Activated CD4-positive, alpha-beta T cell treated with anti-CD3 and anti-CD28 coated beads for 48 hours (primary cell): ENCODE measurements around the gene YES1.

Source experiments
- DNase-seq: peaks from one replicate; pipeline ENCODE4 v3.0.0-alpha.2; 2020

YES1 gene

GRCh38 chr18:811892-812375 lies at the start of gene YES1:
Gene YES1 (minus strand): TSS chr18:812242. CDS start chr18:756827, 55,415 bp downstream.
- DNase-seq: peak; percentile 81

DNA sequence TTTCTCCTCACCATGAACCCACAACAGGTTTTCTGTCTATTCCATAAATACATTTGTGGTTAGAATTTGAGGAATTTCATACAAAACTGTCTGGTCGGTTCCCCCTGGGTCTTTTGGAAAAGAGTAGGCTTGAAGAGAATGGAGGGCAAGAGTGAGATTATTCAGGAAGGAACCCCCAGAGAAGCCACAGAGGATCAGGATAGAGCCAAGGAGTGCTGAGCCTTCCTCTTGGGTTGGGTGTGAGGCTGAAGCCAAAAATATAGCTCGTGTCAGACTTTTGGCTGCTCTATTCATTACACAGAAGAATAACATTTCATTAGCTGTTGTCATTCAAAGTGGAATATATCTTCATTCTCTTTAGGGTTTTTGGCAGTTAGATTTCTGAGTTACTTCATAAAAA lies 45.9 kb upstream of the YES1 start:
- DNase-seq: no peak

DNA sequence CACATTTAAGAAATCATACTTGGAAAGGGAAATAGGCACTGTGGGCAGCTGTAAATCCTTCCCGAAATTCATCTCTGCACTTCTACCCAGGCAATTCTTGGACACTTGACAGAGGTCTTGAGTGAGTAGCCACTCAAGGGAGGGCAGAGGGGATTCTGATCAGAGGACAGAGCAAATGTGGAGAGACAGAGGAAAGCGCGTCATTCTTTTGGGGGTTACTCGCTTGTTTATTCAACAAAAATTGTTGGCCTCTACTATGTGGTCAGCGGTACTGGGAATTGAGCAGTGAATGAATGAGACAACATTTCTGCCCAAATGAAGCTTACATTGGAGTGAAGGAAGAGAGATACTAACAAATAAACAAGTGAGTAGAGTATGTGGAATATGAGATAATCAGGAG lies 41.4 kb upstream of the YES1 start:
- no peak for DNase-seq

DNA sequence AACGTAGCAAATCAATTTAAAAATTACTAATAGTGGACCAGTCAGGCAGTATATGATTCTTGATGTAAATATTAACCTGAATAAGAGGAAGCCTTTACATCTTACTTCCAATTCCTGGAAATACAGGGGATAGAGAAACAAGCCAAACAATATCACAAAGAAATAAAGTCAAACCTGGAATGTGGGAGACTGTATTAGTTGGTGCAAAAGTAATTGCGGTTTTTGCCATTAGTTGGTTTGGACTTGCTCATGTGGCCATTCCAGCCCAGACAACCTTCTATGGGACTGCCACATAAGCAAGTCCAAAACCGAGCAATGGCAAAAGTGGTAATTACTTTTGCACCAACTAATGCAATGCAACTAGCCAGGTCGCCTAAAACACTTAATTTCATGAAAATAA lies 38.9 kb upstream of the YES1 start:
- no peak for DNase-seq

GRCh38 chr18:849021-849420 lies 37.0 kb upstream of the YES1 start:
- DNase-seq: no peak

DNA sequence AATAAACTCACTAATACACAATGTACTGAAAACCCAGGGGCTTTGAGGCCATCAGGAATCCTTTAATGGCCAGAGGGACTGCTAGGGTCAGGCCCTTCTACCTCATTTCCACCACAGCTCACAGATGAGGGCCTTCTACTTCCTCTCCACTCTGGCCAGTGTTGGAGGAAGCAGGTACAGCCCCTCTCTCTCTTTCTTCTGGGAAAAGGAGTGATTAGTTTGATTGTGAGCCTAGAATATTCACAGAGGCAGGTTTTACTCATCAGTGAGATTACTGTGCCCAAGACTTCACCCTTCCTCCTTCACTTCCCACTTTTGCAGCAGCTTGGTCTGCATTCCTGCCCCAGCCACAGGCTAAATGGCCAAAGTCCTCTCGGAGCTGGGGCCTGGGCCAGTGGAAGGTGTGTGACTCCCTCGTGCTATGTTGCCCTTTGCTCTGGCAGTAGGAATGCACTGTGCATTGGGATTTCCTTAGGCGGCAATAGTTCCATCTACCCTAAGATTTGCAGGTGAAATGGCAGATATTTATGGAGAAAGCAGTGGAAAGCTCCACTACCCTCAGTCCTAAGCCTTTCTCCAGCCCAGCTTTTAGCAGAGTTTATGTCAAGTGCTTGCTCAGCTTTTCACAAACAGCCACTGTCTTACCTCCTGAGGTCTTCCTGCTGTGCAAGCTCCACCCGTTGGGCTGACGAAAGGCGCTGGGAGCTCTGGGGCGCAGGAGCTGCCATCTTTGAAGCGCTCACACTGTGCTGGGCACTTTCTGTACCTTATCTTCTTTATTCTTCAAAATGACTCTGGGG lies 36.2 kb upstream of the YES1 start:
- no peak for DNase-seq

DNA sequence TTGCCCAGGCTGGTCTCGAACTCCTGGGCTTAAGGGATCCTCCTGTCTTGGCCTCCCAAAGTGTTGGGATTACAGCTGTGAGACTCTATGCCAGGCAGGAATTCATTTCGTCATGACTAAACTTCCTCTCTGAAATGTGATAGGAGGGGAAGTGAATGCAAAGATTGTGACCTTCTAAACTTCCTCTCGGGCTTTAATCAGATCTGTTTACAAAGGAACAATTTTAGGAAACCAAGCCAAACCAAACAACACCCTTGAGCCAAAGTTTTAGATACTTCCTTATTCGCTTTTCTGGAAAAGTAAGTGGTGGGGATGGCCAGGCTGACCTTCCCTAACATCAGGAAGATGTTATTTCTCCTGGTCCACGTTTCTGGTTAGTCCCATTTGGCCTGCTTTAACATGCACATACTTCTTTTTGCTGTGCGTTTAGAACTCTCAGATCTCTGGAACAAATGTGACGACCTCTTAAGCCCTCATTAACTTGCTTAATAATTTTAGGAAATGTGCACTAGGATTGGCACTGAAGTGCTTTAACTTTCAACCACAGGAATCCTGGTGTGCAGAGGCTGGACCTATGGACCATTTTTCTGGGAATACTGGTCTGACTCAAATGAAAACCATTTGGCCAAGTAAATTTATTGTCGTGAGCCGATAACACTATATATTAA lies 33.2 kb upstream of the YES1 start:
- no peak for DNase-seq

DNA sequence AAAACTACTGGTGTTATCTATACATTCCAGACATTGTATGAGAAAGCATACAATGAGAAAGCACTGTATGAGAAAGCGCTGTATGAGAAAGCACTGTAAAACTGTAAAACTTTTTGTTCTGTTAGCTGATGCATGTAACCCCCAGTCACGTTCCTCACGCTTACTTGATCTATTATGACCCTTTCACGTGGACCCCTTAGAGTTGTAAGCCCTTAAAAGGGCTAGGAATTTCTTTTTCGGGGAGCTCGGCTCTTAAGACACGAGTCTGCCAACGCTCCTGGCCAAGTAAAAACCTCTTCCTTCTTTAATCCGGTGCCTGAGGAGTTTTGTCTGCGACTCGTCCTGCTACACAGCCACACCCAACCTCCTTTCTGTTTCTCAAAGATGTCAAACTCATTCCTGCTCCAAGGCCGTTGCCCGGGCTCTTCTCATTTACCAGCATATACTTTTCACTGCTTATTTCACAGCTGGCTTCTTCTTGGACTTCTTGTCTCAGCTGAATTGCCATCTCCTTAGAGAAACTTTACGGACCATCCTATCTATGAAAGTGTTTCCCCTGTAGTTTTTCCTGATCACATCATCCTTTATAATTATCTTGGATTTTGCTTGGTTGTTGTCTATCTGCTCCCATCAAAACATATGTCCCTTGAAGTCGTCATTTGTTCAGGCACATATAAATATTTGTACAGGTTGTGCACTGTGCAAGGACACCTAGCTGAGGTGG lies 29.8 kb upstream of the YES1 start:
- no peak for DNase-seq

DNA sequence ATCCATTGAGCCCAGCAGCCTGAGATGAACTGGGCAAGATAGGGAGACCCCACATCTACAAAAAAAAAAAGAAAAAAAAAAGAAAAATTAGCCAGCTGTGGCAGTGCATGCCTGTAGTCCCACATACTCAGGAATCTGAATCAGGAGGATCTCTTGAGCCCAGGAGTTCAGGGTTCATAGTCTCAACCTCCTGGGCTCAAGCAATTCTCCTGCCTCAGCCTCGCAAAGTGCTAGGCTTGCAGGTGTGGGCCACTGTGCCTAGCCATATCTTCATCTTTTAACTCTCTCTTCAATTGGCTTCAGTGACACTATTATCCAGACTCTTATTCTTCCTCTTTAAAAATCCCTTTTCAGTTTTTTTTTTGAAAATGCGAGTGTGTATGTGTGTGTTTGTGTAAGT lies 28.5 kb upstream of the YES1 start:
- no peak for DNase-seq

DNA sequence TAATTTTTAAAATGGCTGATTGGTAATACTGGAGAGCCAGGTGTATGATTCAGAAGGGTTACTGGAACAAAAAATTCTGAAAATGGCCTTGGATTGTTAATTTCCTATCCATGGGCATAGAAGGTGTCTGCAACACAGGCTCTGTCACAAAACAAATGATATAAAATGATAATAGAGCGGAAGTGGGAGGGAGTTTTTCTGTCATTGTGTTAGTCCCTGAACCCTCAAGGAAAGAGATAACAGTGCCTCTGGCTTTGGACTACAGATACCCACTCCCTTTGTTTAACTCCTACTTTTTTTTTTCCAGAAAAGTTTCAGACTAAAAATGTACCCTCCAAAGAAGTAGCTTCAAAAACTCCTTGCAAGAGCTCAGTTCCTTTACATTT lies 28.0 kb upstream of the YES1 start:
- no peak for DNase-seq

DNA sequence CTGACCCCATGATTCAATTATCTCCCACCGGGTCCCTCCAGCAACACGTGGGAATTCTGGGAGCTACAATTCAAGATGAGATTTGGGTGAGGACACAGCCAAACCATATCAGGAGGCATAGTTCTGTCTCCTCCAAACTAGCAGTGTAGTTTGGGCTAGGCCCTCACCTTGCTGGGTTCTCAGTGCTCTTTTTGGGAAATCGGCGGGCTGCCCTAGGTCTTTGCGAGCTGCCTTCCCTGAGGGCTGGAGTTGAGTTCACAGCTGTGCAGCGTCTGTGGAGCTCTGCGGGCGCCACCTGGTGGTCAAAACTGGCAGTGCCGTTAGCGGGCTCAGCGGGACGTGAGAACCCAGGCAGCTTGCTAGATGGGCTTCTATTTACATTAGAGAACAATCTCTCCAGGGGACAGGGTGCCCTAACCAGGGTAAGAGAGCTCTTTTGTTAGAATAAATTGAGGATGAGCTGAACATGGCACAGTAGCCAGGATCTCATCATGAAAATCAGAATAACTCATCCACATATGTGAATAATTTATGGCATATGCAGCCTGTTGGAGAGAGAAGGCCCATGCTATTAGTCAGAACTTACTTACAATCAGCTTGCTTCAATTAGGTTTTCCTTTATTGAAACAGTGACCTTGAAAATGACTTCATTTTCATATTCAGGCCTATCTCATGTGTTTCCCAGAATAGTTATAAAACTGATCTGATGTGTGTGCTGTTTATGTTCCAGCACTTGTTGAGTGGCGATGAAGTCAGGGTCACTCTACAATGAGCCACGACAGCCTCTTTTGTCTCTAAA lies 27.4 kb upstream of the YES1 start:
- peak; percentile 93 for DNase-seq

DNA sequence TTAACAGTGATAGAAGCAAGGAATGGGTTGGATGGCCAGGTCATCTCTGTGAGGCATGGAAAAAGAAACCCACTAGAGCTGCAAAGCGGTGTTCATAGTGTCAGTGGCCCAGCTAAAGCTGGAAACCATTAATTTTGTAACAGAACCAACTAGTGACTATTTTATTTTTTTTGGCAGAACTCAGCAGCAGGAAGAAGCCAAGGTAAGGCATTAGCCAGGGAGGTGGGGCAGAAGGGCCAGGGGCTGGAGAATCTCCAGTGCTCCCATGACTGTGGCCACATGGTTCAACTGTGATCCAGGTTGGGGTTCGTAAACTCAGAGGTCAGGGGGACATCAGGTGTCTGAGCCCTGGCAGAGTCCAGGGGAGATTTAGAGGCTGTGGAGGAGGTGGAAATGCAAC lies 25.9 kb upstream of the YES1 start:
- no peak for DNase-seq

DNA sequence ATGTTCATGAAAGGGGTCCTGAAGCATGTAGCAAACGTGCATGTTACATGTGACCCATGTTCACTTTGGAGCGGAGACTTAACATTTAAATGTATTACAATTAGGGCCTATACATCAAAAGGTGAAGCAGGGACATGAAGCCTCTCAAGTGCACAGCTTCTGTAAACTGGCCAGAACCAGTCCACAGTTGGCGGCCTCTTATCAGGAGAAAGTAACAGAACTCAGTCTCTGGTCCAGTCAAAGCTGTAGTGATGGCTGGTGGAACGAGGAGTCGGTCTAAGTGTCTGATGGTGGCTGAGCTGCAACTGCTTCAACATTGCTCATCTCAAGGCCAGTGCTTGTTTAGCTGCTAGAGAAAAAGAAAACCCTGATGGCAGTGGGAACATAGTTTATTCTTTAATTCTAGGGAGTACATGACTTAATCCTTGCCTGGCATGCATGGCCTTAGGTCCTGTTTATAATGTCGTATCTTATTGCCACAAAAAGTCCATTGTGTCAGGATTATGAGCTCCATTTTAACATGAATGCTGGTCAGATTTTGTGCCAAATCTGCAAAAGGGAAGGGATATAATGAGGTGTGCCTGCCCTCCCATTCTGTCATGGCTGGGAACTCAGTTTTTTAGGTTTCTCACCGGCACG lies 22.2 kb upstream of the YES1 start:
- no peak for DNase-seq

DNA sequence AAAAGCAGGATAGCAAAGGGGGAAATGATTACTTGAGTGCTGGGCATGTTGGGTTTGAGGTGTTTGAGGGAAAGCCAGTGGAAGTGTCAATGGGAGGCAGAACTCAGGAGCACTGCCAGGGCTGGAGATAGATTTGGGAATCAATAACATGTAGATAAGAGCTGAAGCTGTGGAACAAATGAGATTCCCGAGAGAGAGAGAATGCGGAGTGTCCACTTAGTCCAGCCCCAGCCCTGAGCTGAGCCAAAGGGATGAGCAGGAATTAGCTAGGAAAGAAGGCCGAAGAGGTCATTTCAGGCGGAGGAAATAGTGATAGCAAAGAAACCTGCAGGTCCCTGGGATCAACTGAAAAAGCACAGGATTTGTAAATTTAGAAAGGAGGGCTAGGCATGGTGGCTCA lies 21.2 kb upstream of the YES1 start:
- DNase-seq: no peak

DNA sequence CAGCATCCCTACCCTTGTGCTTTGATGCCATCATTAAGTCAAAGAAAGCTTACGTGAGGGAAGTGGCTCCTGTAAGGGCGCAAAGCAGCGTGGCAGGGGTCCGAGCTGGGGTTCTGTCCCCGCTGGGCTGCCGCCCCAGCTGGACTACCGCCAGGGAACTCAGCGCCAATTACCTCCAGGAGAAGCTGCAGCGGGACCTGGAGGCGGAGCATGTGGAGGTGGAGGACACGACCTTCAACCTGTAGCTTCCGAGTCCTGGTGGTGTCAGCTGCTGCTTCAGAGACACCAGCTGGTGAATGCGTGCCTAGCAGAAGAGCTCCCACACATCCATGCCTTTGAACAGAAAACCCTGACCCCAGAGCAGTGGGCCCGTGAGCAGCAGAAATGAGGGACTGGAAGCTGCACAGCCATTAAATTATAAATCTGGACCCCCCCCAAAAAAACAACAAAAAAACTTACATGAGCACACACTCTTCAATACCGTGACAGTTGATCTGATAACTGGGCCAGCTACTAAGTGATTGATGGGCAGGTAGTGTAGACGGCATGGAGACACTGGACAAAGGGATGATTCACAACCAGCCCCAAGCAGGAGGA lies 20.1 kb upstream of the YES1 start:
- DNase-seq: peak; percentile 28

DNA sequence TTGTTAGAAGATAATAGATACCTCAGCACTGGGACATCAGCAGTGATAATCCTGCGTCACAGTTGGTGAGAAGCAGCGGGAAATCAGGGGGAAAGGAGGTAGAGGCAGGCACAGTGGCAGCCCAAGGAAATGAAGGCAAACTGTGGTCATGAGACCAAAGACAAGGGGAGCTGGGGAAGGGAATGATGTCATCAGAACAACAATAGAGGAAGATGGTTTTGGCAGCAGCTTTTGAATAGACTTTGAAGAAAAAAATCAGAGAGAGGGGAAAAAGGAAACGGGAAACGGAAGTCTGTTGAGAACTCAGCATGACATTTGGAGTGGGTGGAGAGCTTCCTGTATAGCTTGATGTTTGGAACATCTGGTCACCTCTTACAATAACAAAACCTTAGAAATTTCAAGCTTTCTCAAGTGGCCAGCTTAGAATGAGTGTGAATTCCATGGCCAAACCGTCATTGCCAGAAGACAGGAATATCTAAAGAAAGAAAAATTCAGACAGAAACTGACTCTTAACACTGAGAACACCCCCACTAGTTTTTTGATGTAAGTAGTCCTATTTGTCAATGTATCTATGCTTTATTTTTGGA lies 18.4 kb upstream of the YES1 start:
- no peak for DNase-seq

DNA sequence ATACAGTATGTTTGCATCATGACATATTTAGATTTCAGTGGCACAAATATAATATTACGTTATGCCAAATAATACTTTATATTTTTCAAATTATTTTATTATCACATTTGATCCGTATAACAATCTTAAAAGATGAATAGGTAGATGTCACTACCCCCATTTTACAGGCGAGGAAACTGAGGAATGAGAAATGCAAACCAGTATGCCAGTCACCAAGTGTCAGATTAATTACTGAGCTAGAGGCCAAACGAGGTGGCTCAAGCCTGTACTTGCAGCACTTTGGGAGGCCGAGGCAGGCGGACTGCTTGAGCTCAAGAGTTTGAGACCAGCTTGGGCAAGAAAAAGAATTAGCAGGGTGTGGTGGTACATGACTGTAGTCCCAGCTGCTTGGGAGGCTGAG lies 17.4 kb upstream of the YES1 start:
- DNase-seq: no peak

GRCh38 chr18:827093-827677 lies 15.1 kb upstream of the YES1 start:
- DNase-seq: no peak

DNA sequence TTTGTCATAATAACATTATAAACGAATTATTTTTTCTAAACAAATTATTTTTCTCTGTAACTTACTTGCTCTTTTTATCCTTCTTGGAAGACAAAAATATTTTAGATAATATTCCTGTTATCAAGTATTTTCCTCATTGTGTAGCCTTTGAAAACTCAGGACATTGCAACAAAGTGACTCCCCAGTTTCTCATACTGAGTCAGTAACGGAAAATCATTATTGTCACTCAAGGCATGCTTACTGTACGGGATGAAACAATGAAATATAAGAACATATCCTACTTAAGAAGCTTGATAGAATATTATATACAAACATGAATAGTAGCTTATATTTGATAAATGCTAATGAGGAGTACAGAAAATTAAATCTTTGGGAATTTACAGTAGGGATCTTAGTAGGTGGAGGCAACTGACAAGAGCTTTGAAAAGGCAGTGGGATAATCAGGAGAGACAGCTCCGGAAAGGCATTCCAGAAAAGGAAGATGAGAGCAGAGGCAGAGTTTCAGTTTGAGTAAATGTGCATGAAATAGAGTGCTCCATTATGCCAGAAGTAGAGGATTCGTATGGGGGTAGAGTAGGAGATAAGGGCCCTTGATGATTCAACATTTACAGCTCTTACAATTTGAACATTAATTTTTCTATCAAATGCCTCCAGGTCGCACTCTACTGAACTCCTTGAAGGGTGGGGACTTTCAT lies 14.0 kb upstream of the YES1 start:
- DNase-seq: no peak

DNA sequence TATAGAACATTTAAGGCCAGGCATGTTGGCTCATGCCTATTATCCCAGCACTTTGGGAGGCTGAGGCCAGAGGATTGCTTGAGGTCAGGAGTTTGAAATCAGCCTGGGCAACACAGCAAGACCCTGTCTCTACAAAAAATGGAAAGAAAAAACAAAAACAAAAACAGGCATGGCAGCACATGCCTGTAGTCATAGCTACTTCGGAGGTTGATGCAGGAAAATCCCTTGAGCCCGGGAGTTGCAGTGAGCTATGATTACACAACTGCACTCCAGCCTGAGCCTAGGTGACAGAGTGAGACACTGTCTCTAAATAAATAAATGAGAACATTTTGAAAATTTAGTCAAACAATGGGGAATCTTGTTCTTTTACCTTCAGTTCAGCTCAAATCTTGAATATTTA lies 12.1 kb upstream of the YES1 start:
- no peak for DNase-seq
